ENCODE results near the gene MEGF11. TPM values are rescaled to one million over a fixed set of nuclear protein-coding genes. Genes with fewer than 3 reads are reported as not detected.

MEGF11 gene
- total RNA-seq, 1 experiment from 2014 or later: 2.3 TPM

DNA sequence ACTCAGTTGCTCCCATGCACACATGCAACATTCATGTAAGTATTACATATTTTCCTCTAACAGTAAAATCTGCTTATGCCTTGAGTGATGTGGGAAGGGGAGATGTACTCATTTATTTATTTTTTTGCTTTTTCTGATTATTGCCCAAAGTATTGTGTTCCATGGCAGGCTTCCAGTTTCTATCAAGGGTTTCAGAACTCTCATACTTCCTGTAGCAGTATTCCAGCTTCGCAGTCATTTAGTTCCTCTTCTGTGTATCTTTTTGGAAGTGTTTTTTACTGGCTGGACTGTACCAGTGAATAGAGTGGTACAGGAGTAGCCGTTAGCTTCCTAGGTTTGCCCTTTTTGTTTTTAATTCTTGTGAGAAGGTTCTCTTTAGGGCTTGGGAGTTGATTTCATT, 357.3 kb downstream of the MEGF11 start:
- no peaks in the 10 kb centered on the region for H3K9me2 ChIP-seq (ENCODE audit: insufficient read depth)
- POLR2A ChIA-PET: no interaction called here
- intact Hi-C loops (cut with micrococcal nuclease): no loop called here
- H3K36me3 ChIP-seq (ENCODE audit: control insufficient read depth in 1 of 2, insufficient read depth in 2 of 2, low read length in 2 of 2): peaks cover 4 to 19% of the 10 kb centered on the region in 2 experiments; a peak in 3 of 4 replicates
- RAD21 ChIA-PET (ENCODE audit: low non-redundant PET in 1 of 2, low total read pairs in 2 of 2, uncharacterized antibody in 2 of 2, unreplicated experiment in 2 of 2): no interaction called here
- H3K4me3 ChIP-seq (replicated peaks in 1 of 2; ENCODE audit: low read depth in 1 of 2, low read length in 2 of 2): no peak overlapping the region
- H3K79me2 ChIP-seq (ENCODE audit: insufficient read depth, low read length): peaks cover 4% of the 10 kb centered on the region
- no peaks in the 10 kb centered on the region for H3K27me3 ChIP-seq (ENCODE audit: insufficient read depth, low read length)
- no TSS peak for BruUV-seq (replicated peaks)
- H3K9ac ChIP-seq (ENCODE audit: low read length): no peak overlapping the region
- no peak for DNase-seq (ENCODE audit: low read depth, low spot score)
- CTCF ChIA-PET: no interaction called here
- ATAC-seq: no peak
- no peaks in the 10 kb centered on the region for H3K9me3 ChIP-seq (ENCODE audit: control insufficient read depth in 1 of 2, insufficient read depth in 1 of 2, low read depth in 1 of 2, low read length in 2 of 2)
- H3K27ac ChIP-seq (ENCODE audit: low read depth, low read length): no peak overlapping the region
- H3K4me2 ChIP-seq (ENCODE audit: low read length): no peak overlapping the region
- H4K20me1 ChIP-seq (ENCODE audit: insufficient read depth): no peaks in the 10 kb centered on the region
- TF ChIP-seq, protein P1, sequence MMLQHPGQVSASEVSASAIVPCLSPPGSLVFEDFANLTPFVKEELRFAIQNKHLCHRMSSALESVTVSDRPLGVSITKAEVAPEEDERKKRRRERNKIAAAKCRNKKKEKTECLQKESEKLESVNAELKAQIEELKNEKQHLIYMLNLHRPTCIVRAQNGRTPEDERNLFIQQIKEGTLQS (IDR thresholded peaks at IDR 0.05): no peak
- TF ChIP-seq RAD21 (IDR thresholded peaks at IDR 0.05; ENCODE audit: low read depth): no peak
- TF ChIP-seq ZNF274 (IDR thresholded peaks at IDR 0.05; ENCODE audit: low read depth, low read length): no peak
- no peak for TF ChIP-seq SIN3A (IDR thresholded peaks at IDR 0.05; ENCODE audit: low read depth)
- TF ChIP-seq POLR2A (IDR thresholded peaks at IDR 0.05; ENCODE audit: borderline replicate concordance, extremely low read depth, insufficient read depth, insufficient read length): no peak
- TF ChIP-seq, protein P2, sequence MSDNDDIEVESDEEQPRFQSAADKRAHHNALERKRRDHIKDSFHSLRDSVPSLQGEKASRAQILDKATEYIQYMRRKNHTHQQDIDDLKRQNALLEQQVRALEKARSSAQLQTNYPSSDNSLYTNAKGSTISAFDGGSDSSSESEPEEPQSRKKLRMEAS (IDR thresholded peaks at IDR 0.05): no peak
- TF ChIP-seq FOSL1 (IDR thresholded peaks at IDR 0.05; ENCODE audit: low read depth): no peak
- TF ChIP-seq EZH2 (IDR thresholded peaks at IDR 0.05): no peak
- TF ChIP-seq, protein P3, sequence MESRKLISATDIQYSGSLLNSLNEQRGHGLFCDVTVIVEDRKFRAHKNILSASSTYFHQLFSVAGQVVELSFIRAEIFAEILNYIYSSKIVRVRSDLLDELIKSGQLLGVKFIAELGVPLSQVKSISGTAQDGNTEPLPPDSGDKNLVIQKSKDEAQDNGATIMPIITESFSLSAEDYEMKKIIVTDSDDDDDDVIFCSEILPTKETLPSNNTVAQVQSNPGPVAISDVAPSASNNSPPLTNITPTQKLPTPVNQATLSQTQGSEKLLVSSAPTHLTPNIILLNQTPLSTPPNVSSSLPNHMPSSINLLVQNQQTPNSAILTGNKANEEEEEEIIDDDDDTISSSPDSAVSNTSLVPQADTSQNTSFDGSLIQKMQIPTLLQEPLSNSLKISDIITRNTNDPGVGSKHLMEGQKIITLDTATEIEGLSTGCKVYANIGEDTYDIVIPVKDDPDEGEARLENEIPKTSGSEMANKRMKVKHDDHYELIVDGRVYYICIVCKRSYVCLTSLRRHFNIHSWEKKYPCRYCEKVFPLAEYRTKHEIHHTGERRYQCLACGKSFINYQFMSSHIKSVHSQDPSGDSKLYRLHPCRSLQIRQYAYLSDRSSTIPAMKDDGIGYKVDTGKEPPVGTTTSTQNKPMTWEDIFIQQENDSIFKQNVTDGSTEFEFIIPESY (IDR thresholded peaks at IDR 0.05; ENCODE audit: extremely low read depth, insufficient replicate concordance, low read length): no peak
- no peak for TF ChIP-seq ZFX (IDR thresholded peaks at IDR 0.05)
- TF ChIP-seq, protein P4, sequence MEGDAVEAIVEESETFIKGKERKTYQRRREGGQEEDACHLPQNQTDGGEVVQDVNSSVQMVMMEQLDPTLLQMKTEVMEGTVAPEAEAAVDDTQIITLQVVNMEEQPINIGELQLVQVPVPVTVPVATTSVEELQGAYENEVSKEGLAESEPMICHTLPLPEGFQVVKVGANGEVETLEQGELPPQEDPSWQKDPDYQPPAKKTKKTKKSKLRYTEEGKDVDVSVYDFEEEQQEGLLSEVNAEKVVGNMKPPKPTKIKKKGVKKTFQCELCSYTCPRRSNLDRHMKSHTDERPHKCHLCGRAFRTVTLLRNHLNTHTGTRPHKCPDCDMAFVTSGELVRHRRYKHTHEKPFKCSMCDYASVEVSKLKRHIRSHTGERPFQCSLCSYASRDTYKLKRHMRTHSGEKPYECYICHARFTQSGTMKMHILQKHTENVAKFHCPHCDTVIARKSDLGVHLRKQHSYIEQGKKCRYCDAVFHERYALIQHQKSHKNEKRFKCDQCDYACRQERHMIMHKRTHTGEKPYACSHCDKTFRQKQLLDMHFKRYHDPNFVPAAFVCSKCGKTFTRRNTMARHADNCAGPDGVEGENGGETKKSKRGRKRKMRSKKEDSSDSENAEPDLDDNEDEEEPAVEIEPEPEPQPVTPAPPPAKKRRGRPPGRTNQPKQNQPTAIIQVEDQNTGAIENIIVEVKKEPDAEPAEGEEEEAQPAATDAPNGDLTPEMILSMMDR (IDR thresholded peaks at IDR 0.05 in 2 of 3, conservative IDR thresholded peaks at IDR 0.05 in 1 of 3; ENCODE audit: borderline replicate concordance in 1 of 3, insufficient read depth in 1 of 3, low read depth in 2 of 3, low read length in 2 of 3): no peak
- no peak for TF ChIP-seq EZH2phosphoT487 (IDR thresholded peaks at IDR 0.05; ENCODE audit: borderline replicate concordance)
- no peak overlapping the region for H2AFZ ChIP-seq (ENCODE audit: low read depth, low read length, poor library complexity, severe bottlenecking)
- H3K4me1 ChIP-seq (ENCODE audit: control insufficient read depth in 1 of 2, insufficient read depth in 2 of 2, low read length in 2 of 2): no peaks in the 10 kb centered on the region; a peak in 1 of 4 replicates
